ENCODE results near the gene ELN.

ELN gene

GRCh38 chr7:74064696-74065095 is 36.7 kb downstream of the ELN start:
- DNase-seq = no peak

- DNase-seq = no peak
Measured at GRCh38 chr7:74066626-74067025, 38.7 kb downstream of the ELN start.

- DNase-seq = no peak
Measured at GRCh38 chr7:74068378-74069085, 40.6 kb downstream of the ELN start.

- DNase-seq = no peak
Measured at GRCh38 chr7:74069086-74069541, 41.1 kb downstream of the ELN start.

GRCh38 chr7:74069790-74070618 is 42.0 kb downstream of the ELN start:
- DNase-seq = no peak

GRCh38 chr7:74070619-74070921 is 42.6 kb downstream of the ELN start:
- no peak for DNase-seq

GRCh38 chr7:74071121-74071520 is 43.1 kb downstream of the ELN start:
- DNase-seq = no peak

- no peak for DNase-seq
Measured at GRCh38 chr7:74074770-74075169, 46.8 kb downstream of the ELN start.

- no peak for DNase-seq
Measured at GRCh38 chr7:74078461-74078860, 50.5 kb downstream of the ELN start.

GRCh38 chr7:74082770-74083116 is 54.8 kb downstream of the ELN start:
- DNase-seq = peak in 1 of 2 experiments; percentile 40

- peak; percentile 65 to 79 for DNase-seq
Measured at GRCh38 chr7:74083117-74083876, 55.3 kb downstream of the ELN start, which contains the start of gene LIMK1. Gene LIMK1, plus strand, starts transcription at chr7:74083804. Its CDS starts 187 bp downstream, at chr7:74083991.

- DNase-seq = no peak
Measured at GRCh38 chr7:74083928-74084721, 56.2 kb downstream of the ELN start.

GRCh38 chr7:74084722-74085578 is 57.0 kb downstream of the ELN start:
- no peak for DNase-seq

- no peak for DNase-seq
Measured at GRCh38 chr7:74087791-74088453, 59.9 kb downstream of the ELN start.

- DNase-seq = no peak
Measured at GRCh38 chr7:74092321-74092963, 64.5 kb downstream of the ELN start.

- DNase-seq = no peak
Measured at GRCh38 chr7:74092964-74093471, 65.0 kb downstream of the ELN start.

- no peak for DNase-seq
Measured at GRCh38 chr7:74093671-74094223, 65.8 kb downstream of the ELN start.

- no peak for DNase-seq
Measured at GRCh38 chr7:74094224-74095101, 66.5 kb downstream of the ELN start.

GRCh38 chr7:74095135-74095534 is 67.2 kb downstream of the ELN start:
- no peak for DNase-seq
